HFFc6 (cell line): ENCODE results near the gene KLK13. TPM values are rescaled to one million over a fixed set of nuclear protein-coding genes. Genes with fewer than 3 reads are reported as not detected.

Experiments
- DNase-seq: peaks from one replicate; pipeline ENCODE4 v3.0.0-alpha.2; 2018
- H3K27ac Mint-ChIP-seq: 2 replicates; pipeline ENCODE4 v1.8.0; 2020; ENCODE audit warnings: mild to moderate bottlenecking, mixed read lengths
- H3K27me3 Mint-ChIP-seq: 2 replicates; pipeline ENCODE4 v1.8.0; 2021; ENCODE audit warnings: mild to moderate bottlenecking, moderate library complexity, mixed read lengths; ENCODE audit not compliant: insufficient read depth
- H3K36me3 Mint-ChIP-seq: 2 replicates; pipeline ENCODE4 v1.8.0; 2021; ENCODE audit warnings: low read depth, mixed read lengths
- H3K4me1 Mint-ChIP-seq: 2 replicates; pipeline ENCODE4 v1.8.0; 2020; ENCODE audit warnings: low read depth, mixed read lengths
- H3K4me3 Mint-ChIP-seq: 2 replicates; pipeline ENCODE4 v1.8.0; 2020; ENCODE audit warnings: mild to moderate bottlenecking, moderate library complexity, mixed read lengths
- H3K9me3 Mint-ChIP-seq: 2 replicates; pipeline ENCODE4 v1.8.0; 2020; ENCODE audit warnings: mild to moderate bottlenecking, mixed read lengths
- total RNA-seq, 6 experiments: library from RNA; stranded (reverse); fragmentation: NEBNext Ultra II Directional; extraction: Animal tissue kit (Norgen Biotek cat#: 25700); gene quantifications; 2 replicates in 1 of 6; 3 replicates in 5 of 6; pipeline ENCODE4 v1.2.3, GENCODE V29; 2021
- TF ChIP-seq, protein P1 (sequence below): fragments of 200-600 bp; sonication (generic); IDR thresholded peaks from 2 replicates; pipeline ENCODE4 v1.5.0; 2021; ENCODE audit warnings: antibody characterized with exemption, mild to moderate bottlenecking

Gene KLK13
- total RNA-seq, 6 experiments from 2014 or later: not detected

DNA sequence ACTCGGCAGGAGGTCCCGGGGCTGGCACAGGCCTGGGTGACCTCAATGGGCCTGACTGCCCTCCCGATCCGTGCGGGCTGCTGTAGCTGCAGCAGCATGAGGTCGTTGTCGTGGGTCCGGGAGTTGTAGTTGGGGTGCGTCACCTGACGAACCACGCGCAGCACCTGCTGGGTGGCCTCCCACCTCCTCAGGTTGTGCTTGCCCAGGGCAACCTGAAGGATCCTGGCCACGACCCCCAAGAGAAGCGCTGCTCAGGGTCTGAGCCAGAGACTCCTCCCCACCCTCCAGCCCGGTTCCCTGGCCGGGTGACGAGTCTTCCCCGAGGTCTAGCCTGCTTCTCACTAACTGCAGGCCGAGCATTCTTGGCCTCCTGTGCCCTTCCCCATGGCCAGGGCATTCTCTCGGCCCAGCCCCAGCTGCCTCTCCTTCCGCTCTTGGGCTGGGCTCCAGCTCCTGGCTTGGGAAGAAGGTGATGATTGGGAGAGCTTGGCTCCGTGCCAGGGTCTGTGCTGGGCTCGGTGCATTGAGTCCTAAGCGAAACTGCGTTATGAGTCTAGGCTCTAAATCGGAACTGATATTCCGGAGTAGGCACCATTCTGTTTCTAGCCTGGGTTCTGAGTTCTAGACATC lies 14.7 kb upstream of the KLK13 start:
- H3K4me3 Mint-ChIP-seq: no peak overlapping the region
- DNase-seq: no peak
- H3K9me3 Mint-ChIP-seq: peaks cover 6% of the 10 kb centered on the region; the same call in 1 of the 2 replicates
- no peaks in the 10 kb centered on the region for H3K4me1 Mint-ChIP-seq
- TF ChIP-seq, protein P1, sequence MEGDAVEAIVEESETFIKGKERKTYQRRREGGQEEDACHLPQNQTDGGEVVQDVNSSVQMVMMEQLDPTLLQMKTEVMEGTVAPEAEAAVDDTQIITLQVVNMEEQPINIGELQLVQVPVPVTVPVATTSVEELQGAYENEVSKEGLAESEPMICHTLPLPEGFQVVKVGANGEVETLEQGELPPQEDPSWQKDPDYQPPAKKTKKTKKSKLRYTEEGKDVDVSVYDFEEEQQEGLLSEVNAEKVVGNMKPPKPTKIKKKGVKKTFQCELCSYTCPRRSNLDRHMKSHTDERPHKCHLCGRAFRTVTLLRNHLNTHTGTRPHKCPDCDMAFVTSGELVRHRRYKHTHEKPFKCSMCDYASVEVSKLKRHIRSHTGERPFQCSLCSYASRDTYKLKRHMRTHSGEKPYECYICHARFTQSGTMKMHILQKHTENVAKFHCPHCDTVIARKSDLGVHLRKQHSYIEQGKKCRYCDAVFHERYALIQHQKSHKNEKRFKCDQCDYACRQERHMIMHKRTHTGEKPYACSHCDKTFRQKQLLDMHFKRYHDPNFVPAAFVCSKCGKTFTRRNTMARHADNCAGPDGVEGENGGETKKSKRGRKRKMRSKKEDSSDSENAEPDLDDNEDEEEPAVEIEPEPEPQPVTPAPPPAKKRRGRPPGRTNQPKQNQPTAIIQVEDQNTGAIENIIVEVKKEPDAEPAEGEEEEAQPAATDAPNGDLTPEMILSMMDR: no peak
- no peak overlapping the region for H3K27ac Mint-ChIP-seq
- H3K36me3 Mint-ChIP-seq: no peaks in the 10 kb centered on the region
- H3K27me3 Mint-ChIP-seq: peaks cover 6% of the 10 kb centered on the region

DNA sequence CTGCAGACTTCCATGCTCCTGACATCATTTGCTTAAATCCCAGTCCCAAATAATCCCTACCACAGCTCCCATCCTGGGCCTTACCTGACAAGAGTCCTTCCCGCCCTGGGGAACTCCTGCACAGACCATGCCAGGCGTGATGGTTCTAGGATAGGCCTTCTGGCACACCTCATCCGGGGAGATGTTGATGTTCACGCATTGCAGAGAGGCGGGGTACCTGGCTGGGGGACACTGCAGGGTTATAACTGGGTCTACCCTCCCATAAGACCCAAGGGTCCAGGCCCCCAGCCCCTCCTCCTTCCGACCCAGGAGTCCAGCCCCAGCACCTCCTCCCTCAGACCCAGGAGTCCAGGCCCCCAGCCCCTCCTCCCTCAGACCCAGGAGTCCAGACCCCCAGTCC lies 13.8 kb upstream of the KLK13 start:
- Mint-ChIP-seq H3K27ac (no peak overlapping the region), H3K4me1 (no peaks in the 10 kb centered on the region), H3K4me3 (no peak overlapping the region), H3K36me3 (no peaks in the 10 kb centered on the region), H3K9me3 (peaks cover 10% of the 10 kb centered on the region), H3K27me3 (peaks cover 4% of the 10 kb centered on the region)
- DNase-seq: no peak
- TF ChIP-seq, protein P1: no peak

DNA sequence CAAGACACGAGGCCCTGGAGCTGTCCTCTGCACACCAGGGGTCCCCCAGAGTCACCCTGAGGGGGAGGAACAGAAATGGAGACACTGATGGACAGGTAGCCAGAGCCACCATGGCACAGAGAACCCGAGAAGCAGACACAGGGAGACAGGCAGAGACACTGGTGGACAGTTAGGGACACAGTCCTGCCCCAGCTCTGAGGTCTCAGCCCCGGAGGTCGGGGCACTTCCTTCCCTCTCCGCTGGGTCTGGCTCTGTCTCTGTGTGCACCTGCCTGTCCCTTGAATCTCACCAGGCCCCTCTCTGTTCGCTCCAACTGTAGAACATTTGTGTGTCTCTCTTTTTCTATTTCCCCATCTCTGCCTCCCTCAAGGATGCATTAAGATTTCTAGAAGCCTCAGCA lies 13.2 kb upstream of the KLK13 start:
- Mint-ChIP-seq H3K4me3 (no peak overlapping the region), H3K9me3 (peaks cover 10% of the 10 kb centered on the region), H3K27me3 (peaks cover 3% of the 10 kb centered on the region; the same call in 1 of the 2 replicates), H3K4me1 (no peaks in the 10 kb centered on the region), H3K27ac (no peak overlapping the region), H3K36me3 (no peaks in the 10 kb centered on the region)
- DNase-seq: no peak
- TF ChIP-seq, protein P1: no peak

DNA sequence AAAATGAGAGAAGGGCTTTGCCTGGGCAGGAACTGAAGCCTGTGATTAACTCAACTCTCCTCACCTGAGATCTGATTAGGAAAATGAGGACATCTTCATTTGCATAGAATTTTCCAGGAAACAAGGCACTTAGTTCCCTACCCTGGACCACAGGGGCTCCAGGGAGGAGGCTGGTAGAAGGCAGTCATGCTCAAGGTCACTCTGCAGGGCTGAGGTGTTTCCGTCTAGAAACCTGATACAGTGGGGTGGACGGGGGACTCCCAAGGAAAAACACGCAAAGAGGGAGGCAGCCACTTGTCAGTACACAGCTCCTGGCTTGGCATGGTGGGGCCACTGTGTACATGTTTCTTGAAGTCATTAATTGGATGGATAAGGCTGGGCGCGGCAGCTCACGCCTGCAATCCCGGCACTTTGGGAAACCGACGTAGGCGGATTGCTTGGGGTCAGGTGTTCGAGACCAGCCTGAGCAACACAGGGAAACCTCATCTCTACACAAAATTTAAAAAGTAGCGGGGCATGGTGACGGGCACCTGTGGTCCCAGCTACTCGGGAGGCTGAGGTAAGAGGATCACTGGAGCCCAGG lies 11.8 kb upstream of the KLK13 start:
- DNase-seq: no peak
- H3K4me3 Mint-ChIP-seq: no peak overlapping the region
- TF ChIP-seq, protein P1: no peak
- no peaks in the 10 kb centered on the region for H3K4me1 Mint-ChIP-seq
- H3K9me3 Mint-ChIP-seq: peaks cover 10% of the 10 kb centered on the region
- no peaks in the 10 kb centered on the region for H3K36me3 Mint-ChIP-seq
- no peak overlapping the region for H3K27ac Mint-ChIP-seq
- H3K27me3 Mint-ChIP-seq: peaks cover 1% of the 10 kb centered on the region; the same call in 1 of the 2 replicates

DNA sequence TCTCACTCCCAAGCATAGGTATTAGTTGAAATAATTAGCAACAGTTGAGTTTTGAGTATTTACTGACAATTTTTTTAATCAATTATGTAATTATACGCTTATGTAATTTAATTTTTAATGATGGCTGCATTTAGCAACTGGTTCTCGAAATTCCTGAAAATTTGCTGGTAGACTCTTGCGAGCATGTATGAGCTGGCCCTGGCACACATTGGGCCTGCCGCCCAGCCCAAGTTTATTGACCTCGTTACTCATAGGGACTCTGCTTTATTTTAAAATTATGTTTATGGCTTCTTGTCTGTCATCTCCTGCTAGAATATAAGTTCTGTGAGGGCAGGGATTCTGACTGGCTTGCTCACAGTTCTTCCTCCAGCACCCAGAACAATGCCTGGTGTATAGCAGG lies 11.1 kb upstream of the KLK13 start:
- Mint-ChIP-seq H3K27me3 (peaks cover 1% of the 10 kb centered on the region; the same call in 1 of the 2 replicates), H3K9me3 (peaks cover 10% of the 10 kb centered on the region), H3K4me3 (no peak overlapping the region), H3K4me1 (no peaks in the 10 kb centered on the region), H3K27ac (no peak overlapping the region), H3K36me3 (no peaks in the 10 kb centered on the region)
- DNase-seq: no peak
- TF ChIP-seq, protein P1: no peak
